GM20000 (cell line): ENCODE data around the gene PKP3.

Experiments used
- DNase-seq: peaks from one replicate; pipeline ENCODE4 v3.0.0; 2012; ENCODE audit warnings: low spot score
- TF ChIP-seq, protein P1 (sequence below): IDR thresholded peaks from 2 replicates; pipeline ENCODE4 v1.5.1; 2012; ENCODE audit warnings: mild to moderate bottlenecking, control low read depth; ENCODE audit errors: extremely low read depth, missing control alignments

PKP3 gene

DNA sequence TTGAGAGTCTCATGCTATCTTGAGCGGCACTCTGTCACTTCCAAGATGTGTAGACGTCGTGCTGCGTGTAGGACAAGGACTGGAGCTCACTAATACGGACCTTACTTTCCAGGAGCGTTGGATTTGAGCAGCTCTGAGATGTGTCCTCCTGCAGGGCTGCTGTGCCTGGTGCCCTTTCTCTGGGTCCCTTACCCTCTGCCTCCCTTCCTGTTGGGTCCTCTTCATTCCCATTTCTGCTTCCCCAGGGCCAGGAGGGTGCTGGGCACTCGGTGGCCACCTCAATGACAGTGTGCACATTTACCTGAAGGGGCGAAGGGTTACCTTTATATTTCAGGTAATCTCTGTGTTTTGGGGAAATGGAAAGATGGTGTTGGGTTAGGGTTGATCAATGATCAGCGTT is 60.0 kb downstream of the PKP3 start:
- no peak for DNase-seq
- TF ChIP-seq, protein P1, sequence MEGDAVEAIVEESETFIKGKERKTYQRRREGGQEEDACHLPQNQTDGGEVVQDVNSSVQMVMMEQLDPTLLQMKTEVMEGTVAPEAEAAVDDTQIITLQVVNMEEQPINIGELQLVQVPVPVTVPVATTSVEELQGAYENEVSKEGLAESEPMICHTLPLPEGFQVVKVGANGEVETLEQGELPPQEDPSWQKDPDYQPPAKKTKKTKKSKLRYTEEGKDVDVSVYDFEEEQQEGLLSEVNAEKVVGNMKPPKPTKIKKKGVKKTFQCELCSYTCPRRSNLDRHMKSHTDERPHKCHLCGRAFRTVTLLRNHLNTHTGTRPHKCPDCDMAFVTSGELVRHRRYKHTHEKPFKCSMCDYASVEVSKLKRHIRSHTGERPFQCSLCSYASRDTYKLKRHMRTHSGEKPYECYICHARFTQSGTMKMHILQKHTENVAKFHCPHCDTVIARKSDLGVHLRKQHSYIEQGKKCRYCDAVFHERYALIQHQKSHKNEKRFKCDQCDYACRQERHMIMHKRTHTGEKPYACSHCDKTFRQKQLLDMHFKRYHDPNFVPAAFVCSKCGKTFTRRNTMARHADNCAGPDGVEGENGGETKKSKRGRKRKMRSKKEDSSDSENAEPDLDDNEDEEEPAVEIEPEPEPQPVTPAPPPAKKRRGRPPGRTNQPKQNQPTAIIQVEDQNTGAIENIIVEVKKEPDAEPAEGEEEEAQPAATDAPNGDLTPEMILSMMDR = no peak
